ENCODE results near the gene RAPGEF1.

DNA sequence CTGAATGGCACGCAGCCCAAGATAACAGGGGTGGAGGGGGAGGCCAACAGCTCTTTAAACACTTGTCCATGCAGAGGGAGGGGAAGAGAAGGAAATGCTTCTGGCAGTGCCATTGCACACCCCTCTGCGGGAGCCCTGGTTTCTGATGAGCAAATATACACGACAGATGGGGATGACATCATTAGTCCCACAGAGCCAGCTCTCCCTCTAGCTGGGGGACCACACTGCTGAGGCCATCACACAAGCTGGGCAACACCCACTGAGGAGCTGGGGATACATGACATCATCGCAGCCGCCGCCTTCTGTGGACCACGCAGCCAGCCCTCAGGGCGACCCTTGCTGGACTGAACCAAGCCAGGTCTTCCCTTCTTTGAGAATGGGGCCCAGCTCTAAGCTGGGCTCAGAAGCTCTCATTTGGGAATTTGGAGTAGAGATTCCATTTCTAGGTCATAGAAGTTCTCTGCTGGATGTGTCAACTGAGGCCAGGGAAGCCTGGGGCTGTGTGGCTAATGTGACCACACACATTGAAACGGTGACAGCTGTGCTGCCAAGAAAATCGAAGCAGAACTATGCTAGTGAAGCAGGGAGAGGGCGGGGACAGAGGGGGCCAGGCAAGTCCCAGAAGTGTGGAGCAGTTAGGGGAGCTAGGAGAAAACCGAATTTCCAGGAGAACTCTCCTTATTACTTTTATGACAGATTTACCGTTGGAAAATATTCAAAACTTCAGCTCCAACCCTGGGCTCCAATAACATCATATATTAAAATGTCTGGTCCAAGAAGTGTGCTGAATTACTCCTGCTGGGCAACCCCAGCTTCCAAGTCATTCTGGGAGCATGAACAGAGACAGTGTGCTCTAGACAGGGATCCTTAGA, 115.0 kb downstream of the RAPGEF1 start:
- no peak for TF ChIP-seq EZH2 (IDR thresholded peaks at IDR 0.05)
- no peak for TF ChIP-seq POLR2AphosphoS5 (IDR thresholded peaks at IDR 0.05; ENCODE audit: borderline replicate concordance, low read depth, low read length)

Measured in SK-N-MC (cell line).